Measurements from ENCODE around the gene PRTN3. TPM values are rescaled to one million over a fixed set of nuclear protein-coding genes. Genes with fewer than 3 reads are reported as not detected.

The PRTN3 gene
- total RNA-seq, 1 experiment from 2014 or later, result 2.7 TPM

DNA sequence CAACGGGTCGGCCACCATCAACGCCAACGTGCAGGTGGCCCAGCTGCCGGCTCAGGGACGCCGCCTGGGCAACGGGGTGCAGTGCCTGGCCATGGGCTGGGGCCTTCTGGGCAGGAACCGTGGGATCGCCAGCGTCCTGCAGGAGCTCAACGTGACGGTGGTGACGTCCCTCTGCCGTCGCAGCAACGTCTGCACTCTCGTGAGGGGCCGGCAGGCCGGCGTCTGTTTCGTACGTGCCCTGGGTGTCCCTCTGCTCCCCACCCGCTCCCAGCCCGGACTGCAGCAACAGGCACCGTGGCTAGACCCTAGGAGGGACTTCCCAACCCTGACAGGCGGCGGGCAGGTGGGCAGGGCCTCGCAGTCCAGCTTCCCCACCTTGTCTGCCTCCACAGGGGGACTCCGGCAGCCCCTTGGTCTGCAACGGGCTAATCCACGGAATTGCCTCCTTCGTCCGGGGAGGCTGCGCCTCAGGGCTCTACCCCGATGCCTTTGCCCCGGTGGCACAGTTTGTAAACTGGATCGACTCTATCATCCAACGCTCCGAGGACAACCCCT lies 14.8 kb downstream of the PRTN3 start:
- no peak overlapping the region for H3K4me2 ChIP-seq (ENCODE audit: low read length)
- RAD21 ChIA-PET (ENCODE audit: low non-redundant PET in 1 of 2, low total read pairs in 2 of 2, uncharacterized antibody in 2 of 2, unreplicated experiment in 2 of 2), result no interaction called here
- no peaks in the 10 kb centered on the region for H3K27me3 ChIP-seq (ENCODE audit: insufficient read depth, low read length)
- H3K79me2 ChIP-seq (ENCODE audit: insufficient read depth, low read length), result no peaks in the 10 kb centered on the region
- POLR2A ChIA-PET, result no interaction called here
- no peak for DNase-seq (ENCODE audit: low read depth, low spot score)
- no peaks in the 10 kb centered on the region for H4K20me1 ChIP-seq (ENCODE audit: insufficient read depth)
- H3K36me3 ChIP-seq (ENCODE audit: control insufficient read depth in 1 of 2, insufficient read depth in 2 of 2, low read length in 2 of 2), result no peaks in the 10 kb centered on the region
- CTCF ChIA-PET, result interaction anchor here (0.6 to 1.7 kb wide), 3 partner anchors 26 to 126 kb away, joined by 3 to 9 read pairs (median 6); no protein-coding TSS in a partner anchor
- TF ChIP-seq POLR2AphosphoS5 (IDR thresholded peaks at IDR 0.05; ENCODE audit: low read depth, low read length) (no peak), SIN3A (IDR thresholded peaks at IDR 0.05; ENCODE audit: low read depth) (no peak)
- TF ChIP-seq, protein P1, sequence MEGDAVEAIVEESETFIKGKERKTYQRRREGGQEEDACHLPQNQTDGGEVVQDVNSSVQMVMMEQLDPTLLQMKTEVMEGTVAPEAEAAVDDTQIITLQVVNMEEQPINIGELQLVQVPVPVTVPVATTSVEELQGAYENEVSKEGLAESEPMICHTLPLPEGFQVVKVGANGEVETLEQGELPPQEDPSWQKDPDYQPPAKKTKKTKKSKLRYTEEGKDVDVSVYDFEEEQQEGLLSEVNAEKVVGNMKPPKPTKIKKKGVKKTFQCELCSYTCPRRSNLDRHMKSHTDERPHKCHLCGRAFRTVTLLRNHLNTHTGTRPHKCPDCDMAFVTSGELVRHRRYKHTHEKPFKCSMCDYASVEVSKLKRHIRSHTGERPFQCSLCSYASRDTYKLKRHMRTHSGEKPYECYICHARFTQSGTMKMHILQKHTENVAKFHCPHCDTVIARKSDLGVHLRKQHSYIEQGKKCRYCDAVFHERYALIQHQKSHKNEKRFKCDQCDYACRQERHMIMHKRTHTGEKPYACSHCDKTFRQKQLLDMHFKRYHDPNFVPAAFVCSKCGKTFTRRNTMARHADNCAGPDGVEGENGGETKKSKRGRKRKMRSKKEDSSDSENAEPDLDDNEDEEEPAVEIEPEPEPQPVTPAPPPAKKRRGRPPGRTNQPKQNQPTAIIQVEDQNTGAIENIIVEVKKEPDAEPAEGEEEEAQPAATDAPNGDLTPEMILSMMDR (IDR thresholded peaks at IDR 0.05 in 2 of 3, conservative IDR thresholded peaks at IDR 0.05 in 1 of 3; ENCODE audit: borderline replicate concordance in 1 of 3, insufficient read depth in 1 of 3, low read depth in 2 of 3, low read length in 2 of 3), result no peak
- no peaks in the 10 kb centered on the region for H3K9me2 ChIP-seq (ENCODE audit: insufficient read depth)
- no TSS peak for BruUV-seq (replicated peaks)
- no peaks in the 10 kb centered on the region for H3K9me3 ChIP-seq (ENCODE audit: control insufficient read depth in 1 of 2, insufficient read depth in 1 of 2, low read depth in 1 of 2, low read length in 2 of 2)
- no peak overlapping the region for H3K9ac ChIP-seq (ENCODE audit: low read length)
- intact Hi-C loops (cut with micrococcal nuclease), result loop anchor here (2.0 kb wide), 1 partner anchor 65 kb away; no protein-coding TSS in a partner anchor
- no peak overlapping the region for H3K27ac ChIP-seq (ENCODE audit: low read depth, low read length)
- peaks cover 15 to 21% of the 10 kb centered on the region in 2 experiments for H3K4me1 ChIP-seq (ENCODE audit: control insufficient read depth in 1 of 2, insufficient read depth in 2 of 2, low read length in 2 of 2)
- H3K4me3 ChIP-seq (replicated peaks in 1 of 2; ENCODE audit: low read depth in 1 of 2, low read length in 2 of 2), result no peak overlapping the region
- ATAC-seq, result no peak
- no peak overlapping the region for H2AFZ ChIP-seq (ENCODE audit: low read depth, low read length, poor library complexity, severe bottlenecking)

- ChIA-PET CTCF (no interaction called here), POLR2A (no interaction called here), RAD21 (ENCODE audit: low non-redundant PET in 1 of 2, low total read pairs in 2 of 2, uncharacterized antibody in 2 of 2, unreplicated experiment in 2 of 2) (no interaction called here)
- Histone ChIP-seq H3K36me3 (ENCODE audit: control insufficient read depth in 1 of 2, insufficient read depth in 2 of 2, low read length in 2 of 2) (no peaks in the 10 kb centered on the region; a peak in 1 of 4 replicates), H3K9me2 (ENCODE audit: insufficient read depth) (no peaks in the 10 kb centered on the region), H3K27me3 (ENCODE audit: insufficient read depth, low read length) (no peaks in the 10 kb centered on the region), H3K9ac (ENCODE audit: low read length) (no peak overlapping the region), H2AFZ (ENCODE audit: low read depth, low read length, poor library complexity, severe bottlenecking) (no peak overlapping the region), H3K9me3 (ENCODE audit: control insufficient read depth in 1 of 2, insufficient read depth in 1 of 2, low read depth in 1 of 2, low read length in 2 of 2) (no peaks in the 10 kb centered on the region), H3K27ac (ENCODE audit: low read depth, low read length) (no peak overlapping the region), H3K79me2 (ENCODE audit: insufficient read depth, low read length) (no peaks in the 10 kb centered on the region), H3K4me1 (ENCODE audit: control insufficient read depth in 1 of 2, insufficient read depth in 2 of 2, low read length in 2 of 2) (peaks cover 14 to 32% of the 10 kb centered on the region in 2 experiments), H3K4me2 (ENCODE audit: low read length) (no peak overlapping the region), H3K4me3 (replicated peaks in 1 of 2; ENCODE audit: low read depth in 1 of 2, low read length in 2 of 2) (no peak overlapping the region), H4K20me1 (ENCODE audit: insufficient read depth) (no peaks in the 10 kb centered on the region)
- BruUV-seq (replicated peaks), result no TSS peak
- intact Hi-C loops (cut with micrococcal nuclease), result no loop called here
- no peak for DNase-seq (ENCODE audit: low read depth, low spot score)
- ATAC-seq, result no peak
- TF ChIP-seq SIN3A (IDR thresholded peaks at IDR 0.05; ENCODE audit: low read depth) (no peak), TCF7L2 (IDR thresholded peaks at IDR 0.05; ENCODE audit: borderline replicate concordance, extremely low read depth, insufficient read depth, insufficient read length) (no peak), EGR1 (IDR thresholded peaks at IDR 0.05; ENCODE audit: low read depth) (no peak), ELF1 (IDR thresholded peaks at IDR 0.05; ENCODE audit: borderline replicate concordance, low read depth) (no peak), FOSL1 (IDR thresholded peaks at IDR 0.05; ENCODE audit: low read depth) (no peak)
Measured at GRCh38 chr19:858284-858683, 17.5 kb downstream of the PRTN3 start.

Data from HCT116 (cell line).